ENCODE results near the gene HK3.

The HK3 gene, protein sequence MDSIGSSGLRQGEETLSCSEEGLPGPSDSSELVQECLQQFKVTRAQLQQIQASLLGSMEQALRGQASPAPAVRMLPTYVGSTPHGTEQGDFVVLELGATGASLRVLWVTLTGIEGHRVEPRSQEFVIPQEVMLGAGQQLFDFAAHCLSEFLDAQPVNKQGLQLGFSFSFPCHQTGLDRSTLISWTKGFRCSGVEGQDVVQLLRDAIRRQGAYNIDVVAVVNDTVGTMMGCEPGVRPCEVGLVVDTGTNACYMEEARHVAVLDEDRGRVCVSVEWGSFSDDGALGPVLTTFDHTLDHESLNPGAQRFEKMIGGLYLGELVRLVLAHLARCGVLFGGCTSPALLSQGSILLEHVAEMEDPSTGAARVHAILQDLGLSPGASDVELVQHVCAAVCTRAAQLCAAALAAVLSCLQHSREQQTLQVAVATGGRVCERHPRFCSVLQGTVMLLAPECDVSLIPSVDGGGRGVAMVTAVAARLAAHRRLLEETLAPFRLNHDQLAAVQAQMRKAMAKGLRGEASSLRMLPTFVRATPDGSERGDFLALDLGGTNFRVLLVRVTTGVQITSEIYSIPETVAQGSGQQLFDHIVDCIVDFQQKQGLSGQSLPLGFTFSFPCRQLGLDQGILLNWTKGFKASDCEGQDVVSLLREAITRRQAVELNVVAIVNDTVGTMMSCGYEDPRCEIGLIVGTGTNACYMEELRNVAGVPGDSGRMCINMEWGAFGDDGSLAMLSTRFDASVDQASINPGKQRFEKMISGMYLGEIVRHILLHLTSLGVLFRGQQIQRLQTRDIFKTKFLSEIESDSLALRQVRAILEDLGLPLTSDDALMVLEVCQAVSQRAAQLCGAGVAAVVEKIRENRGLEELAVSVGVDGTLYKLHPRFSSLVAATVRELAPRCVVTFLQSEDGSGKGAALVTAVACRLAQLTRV

DNA sequence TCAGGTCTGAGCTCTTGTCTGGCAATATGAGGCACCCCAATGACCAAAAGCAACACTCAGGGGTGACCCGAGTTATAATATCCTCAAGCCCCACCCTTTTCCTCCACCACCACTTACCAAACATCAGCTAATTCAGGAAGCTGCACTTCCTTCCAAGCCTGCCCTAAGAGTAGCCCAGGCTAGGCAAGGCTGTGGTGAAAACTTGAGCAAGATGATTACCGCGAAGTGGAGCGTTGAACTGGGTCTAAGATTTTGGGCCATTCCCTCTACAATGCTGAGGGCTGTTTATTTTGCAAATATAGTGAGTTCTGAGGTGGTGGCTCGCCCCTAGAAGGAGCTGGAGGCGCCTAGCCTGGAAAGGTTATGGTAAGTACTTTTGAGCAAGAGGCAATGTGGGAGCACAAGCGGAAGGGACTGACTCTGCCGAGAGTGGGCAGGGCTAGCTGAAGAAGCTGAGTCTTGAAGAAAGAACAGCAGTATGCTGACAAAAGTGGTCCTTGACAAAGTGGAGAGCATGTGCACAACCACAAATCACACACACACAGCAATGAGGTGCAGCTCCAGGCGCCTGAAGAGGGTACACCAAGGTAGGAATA, at the start of gene HK3:
HK3 (minus strand) TSS at position 51 of the 596 bp plus-strand sequence. CDS start 3,187 bp downstream, outside the sequence.
- DNase-seq: no peak

DNA sequence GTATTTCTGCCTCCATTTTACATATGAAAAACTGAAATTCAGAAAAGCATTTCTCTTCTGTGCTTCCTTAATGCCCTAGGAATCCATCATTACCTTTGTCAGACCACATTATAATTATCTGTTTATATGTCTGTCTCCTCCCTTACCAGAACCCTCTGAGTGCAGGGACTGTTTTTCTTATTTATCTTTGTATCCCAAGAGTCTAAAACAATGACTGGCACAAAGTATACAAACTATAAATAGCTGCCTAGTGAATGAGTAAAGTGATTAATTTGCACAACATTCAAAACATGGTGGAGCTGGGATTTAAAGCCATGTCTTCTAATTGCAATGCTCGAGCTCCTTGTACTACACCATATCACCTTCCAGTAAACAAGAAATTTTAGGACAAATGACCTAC, 49.3 kb upstream of the HK3 start:
- DNase-seq: no peak

DNA sequence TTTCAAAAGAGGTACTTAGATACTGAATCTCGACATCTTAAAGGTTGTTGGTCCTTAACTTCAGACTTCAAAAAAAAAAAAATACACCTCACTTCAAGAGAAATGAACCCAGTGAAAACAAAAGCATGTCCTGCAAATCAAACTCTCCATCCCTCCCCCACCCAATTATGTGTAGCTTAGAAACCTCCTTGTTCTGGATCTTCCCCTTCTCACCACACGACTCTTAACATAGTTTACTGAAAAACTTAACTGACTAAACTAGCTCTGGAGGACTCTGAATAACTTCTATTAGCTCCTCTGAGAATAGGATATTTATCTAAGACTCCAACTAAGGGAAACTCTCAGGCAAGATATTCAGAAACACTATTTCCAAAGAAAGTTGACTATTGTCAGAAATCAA, 48.7 kb upstream of the HK3 start:
- no peak for DNase-seq

DNA sequence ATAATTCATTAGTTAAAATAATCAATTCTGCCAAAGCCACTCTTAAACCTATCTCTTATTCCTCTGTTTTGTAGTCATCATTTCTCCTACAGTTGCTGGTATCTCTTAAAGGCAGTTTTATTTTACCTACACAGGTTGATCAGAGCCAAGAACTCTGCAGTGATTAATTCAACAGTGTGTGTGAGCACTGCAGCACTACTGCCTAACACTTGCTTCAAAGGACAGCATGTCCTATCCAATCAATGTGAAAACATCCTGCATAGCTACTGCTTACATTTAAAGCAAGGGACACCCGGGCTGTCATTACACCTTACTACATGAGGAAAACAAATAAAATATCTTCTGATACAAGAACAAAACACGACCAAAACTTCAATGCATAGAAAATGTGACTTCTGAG, 45.1 kb upstream of the HK3 start:
- DNase-seq: no peak

DNA sequence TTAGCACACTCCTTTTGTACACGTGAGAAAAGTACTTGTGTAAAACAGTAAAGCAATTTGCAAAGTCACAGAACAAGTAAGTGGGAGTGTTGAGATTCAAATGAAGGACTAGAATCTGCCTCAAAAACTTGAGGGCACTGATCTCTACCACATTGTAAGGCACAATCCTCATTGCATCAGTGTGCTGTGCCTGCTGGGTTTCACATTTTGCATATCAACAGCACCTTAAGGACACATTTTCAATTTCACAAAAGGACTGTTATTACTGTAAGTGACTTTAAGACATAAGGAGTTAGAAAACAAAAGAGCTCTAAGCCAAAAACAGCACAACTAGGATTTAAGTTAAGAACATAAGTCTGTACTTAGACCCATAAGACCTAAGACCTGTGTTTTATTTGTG, 44.7 kb upstream of the HK3 start:
- DNase-seq: no peak

DNA sequence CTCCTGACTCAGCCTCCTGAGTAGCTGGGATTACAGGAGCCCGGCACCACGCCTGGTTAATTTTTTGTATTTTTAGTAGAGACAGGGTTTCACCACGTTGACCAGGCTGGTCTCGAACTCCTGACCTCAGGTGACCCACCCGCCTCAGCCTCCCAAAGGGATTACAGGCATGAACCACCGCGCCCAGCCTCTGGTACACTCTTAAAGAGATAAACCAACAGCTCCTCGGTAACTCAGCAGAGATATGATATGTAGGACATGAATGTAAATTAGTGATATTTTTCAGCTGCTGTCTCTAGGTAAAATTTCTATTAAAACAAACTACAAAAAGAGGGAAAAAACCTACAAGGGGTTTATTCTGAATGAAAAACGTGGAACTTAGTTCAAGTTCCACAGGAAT, 42.8 kb upstream of the HK3 start:
- no peak for DNase-seq

DNA sequence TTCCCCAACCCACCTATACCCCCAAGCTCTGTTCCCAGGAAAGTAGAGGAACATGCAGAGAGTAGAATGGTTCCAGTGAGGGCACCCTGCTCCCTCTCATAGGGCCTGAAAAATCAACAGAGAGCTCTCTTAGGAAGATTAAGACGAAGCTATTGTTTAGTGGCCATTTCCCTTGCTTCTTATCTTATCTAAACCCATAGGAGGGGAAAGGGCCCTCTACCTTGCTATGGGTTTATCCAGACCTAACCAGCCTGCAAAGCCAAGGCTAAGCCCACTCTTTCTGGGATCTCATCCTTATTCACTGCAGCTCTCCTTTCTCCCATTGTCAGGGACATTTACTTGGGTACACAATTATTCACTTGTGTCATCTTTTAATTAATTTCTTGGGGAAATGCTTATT, 39.3 kb upstream of the HK3 start:
- no peak for DNase-seq

DNA sequence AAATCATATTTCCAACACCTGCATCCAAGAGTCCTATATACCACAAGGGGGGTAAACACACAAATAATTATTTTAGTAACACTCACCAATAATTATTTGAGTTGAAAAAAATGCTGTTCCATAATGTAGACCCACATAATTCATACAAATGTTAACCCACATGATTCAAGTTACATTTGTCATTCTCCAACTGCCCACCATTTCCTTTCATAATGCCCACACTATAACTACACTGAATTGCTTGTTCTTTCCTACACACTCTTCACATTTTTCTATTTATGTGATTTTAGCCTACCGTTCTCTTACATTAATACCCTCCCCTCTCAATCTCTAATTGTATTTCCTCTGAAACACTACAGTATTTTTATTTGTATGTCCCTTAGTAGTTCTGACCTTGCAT, 35.9 kb upstream of the HK3 start:
- DNase-seq: no peak

DNA sequence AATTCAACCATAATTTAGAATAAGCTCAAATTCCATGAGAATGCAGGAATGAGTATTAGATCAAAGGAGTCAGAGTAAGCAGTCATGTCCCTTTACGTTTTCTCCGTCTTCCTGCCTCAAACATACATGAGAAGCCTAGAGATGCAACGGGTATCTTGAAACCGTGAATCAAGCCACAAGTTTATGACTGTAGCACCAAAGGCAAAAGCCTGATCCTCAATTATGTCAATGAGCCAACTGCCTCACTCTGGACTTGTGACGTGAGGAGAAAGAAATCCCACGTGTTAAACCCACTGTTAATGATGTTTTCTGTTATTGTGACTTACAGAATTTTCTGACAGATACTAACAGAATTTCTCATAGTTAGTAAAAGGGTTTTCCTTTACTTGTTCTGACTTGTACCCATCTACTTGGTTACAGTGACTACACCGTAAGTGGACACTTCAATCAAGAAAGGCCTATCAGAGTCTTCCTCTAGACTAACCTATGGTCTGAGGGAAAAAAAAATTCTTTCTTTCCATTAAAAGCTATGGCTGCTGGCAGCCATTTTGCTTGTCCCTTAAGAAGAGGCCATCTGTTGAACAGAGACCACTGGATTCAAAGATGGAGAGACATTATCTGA, 35.3 kb upstream of the HK3 start:
- no peak for DNase-seq

DNA sequence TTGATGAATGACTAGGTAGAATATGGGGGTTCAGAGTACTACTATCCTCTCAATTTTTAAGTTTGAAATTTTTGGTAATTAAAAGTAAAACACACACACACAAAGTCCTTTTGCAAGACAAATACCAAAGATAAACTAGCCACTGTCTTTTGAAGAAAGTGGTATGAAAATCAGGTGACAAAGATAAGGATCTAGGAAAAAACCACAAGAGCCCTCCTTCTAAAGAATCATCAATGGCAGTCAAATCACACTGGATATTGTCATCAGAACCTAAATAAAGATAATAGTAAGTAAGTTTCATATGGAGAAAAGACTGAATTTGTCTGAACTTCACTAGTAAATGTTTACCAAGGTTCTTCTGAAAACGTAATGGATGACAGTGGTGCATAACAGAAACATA, 30.5 kb upstream of the HK3 start:
- DNase-seq: no peak

DNA sequence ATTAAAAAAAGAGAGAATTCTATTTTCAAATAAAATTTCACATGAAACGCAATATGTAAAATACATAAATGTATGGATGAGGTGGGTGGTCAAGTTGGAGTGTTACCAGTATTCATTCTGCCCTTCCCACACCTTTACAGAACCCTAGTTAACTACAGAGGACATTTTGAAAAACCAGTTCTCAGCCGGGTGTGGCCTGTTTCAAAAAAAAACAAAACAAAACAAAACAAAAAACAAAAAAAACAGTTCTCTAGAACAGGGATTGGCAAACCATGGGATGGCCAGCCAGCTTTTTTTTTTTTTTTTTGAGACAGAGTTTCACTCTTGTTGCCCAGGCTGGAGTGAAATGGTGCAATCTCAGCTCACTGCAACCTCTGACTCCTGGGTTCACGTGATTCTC, 28.4 kb upstream of the HK3 start:
- DNase-seq: no peak

DNA sequence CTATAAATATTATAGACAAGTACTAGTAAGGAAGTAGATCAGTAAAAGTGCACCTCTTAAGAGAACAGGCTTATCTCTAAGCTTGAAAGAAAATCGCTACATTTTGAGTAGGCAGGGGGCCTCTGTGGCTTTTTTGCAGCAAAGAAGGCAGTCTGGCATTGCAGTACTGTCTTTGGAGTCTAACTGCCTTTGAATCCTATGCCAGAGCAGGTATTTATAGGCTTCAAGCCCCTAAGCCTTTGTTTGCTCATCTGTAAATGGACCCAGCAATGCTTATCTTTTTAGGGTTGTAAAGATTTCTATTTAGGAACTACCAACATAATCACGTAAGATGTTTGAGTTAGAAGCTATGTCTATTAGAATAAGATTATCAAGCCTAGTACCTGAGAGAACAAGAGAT, 23.7 kb upstream of the HK3 start:
- no peak for DNase-seq

DNA sequence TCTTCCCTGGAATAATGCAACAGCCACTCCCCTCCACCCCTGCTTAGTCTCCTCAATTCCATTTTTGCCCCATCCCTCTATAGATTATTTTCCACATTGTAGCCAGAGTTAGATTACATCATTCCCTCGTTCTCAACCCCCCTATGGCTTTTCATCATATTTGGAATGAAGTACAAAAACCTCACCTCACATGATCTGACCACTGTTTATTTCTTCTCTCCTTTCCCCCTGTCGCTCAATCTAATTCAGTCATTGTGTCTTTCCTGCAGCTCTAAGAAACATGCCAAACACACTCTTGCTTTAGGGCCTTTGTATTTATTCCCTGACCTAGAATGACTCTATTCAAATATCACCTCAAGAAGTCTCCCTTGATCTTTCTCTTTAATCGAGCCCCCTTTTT, 22.6 kb upstream of the HK3 start:
- DNase-seq: no peak

DNA sequence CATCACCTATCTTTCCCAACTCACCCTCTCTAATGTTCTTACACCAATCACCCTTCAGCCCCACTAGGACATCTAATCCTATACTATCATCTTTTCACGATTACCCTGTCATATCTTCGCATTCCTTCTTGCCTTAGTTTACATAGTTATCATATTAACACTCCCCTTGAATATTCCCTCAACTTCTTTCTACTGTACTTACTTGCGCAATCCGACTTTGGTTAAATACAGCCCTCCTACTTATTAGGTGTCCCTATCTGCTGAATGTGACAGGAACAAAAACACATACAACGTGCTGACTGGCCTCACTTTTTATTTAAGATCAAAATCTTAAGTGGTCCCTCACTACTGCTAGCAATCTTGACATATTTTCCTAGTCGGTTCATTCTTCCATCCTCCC, 19.5 kb upstream of the HK3 start:
- DNase-seq: no peak

DNA sequence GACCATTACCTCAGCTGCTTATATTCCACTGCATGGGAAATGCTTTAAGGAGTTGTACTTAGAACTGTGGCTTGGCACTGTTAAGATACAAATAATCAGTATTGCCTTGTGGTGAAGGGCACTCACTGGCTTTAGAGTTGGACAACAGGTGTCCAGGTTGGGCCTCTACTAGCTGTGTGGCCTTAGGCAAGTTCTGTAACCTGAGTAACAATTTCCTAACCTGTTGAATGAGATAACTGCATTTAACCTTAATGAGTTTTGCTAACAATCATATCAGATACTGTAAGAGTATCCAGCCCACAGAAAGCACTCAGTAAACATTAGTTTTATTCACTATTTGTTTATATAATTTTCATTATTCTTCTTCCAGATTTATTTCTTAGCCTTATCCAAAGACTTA, 17.2 kb upstream of the HK3 start:
- no peak for DNase-seq

DNA sequence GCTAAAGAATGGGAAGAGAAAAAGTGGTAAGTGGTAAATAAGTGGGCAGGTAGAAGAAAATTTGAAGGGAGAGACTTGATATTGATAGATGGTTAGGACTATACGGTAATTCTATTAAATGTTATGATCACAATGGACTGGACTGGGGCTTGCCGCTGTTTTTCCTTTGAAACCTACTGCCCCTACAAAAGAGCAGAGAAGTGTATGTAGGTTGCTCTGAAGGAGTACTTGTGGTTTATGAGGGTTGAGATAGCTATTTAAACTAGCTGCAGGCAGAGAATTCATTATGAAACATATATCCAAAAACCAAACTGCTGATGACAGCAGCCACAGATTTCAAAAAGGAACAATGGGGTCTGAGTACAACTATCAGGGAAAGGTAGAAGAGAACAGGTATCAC, 16.8 kb upstream of the HK3 start:
- DNase-seq: no peak

DNA sequence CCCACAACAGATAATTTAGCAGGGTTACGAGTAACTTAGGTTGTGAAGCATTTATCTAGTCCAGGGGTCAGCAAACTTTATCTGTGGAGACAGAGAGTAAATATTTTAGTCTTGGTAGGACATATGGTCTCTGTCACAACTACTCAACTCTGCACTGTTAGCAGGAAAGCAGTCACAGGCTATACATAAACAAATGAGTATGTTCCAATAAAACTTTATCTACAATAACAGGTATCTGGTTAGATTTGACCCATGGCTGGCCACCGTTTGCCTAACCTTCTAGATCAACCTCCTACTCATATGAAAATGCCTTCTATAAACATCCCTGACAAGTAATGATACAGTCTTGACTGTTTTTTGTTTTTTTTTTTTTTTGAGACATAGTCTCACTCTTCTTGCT, 13.0 kb upstream of the HK3 start:
- no peak for DNase-seq

DNA sequence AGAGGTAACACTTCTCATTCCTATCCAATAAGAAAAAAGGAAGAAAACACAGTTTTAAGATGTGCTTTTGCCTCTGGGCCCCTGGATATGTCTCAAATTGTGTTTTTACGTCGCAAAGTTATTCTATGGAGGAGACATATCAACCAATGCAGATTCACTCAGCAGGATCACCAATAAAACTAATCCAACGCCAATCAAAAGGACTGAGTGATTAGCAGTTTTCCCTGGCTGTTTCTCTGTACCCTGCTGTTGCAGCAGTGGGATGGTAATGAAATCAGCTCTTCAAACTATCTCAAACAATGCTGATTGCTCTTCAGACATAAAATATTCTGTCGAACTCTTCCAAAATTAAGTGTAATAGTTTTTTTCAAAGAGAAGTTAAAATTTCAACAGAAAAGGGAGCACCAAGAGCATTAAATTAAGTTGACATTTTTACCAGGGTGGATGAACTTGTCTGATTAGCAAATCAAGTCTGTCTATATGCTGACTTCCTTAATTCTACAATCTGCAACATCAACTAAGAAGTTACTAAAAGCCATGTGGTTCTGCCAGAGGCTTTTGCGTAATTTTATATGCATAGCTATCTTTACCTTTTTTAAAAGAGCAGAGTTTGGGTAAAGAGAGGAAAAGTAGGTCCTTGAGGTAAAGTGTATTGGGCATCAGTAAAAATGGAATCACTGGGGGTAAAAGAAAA, 9.7 kb upstream of the HK3 start:
- no peak for DNase-seq

DNA sequence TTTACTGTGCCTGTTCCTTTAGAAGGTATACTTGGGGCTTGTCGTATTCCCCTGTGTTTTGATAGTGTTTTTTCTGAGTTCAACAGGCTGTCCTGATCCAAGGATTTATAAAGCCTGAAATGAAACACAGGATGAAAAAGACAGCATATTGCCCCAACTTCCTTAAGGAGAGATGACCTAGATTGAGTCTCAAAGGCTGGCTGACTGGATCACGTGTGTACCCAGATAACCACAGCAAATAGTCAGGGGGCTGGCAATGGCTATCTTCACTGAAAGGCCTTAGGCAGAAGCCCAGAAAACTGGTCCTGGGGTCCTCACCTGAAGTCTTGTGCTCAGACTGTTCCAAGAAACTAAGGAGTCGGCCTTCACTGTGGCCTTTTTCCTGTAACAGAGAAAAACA, 7.7 kb upstream of the HK3 start:
- DNase-seq: no peak

DNA sequence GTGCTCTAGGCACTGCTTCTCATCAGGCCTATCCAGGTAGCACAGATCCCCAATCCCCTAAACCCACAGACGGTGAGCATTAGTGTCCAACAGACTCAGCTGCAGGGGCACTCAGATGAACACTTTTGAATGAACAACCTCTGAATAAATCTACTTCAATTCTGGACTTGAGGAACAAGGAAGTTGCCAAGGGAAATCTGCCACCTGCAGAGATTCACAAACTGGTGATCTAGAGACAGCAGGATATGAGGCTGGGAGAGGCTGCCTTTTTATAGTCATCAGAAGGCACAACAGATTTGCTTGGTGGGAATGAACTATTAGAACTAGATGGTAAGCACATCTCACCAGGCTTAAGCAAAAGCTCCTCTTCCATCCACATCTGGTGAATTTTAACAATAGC, 7.0 kb upstream of the HK3 start:
- DNase-seq: no peak

DNA sequence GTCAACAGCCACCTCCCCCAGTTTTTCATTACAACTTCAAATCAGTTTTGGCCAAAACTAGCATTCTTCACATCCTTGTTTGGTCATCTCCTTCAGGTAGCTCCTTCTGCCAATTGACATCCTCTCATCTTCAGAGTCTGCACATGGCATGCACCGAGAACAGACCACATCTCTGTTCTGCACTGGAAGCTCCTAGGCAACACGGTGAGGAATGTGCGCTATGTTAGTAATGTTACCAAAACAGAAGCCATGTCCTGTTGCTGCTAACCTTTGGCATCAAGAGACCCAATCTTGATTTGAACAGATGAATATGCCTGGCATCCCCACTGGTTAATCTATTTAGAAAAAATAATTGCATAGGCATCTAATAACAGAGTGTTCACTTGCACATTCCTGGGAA, 5.1 kb upstream of the HK3 start:
- DNase-seq: no peak

DNA sequence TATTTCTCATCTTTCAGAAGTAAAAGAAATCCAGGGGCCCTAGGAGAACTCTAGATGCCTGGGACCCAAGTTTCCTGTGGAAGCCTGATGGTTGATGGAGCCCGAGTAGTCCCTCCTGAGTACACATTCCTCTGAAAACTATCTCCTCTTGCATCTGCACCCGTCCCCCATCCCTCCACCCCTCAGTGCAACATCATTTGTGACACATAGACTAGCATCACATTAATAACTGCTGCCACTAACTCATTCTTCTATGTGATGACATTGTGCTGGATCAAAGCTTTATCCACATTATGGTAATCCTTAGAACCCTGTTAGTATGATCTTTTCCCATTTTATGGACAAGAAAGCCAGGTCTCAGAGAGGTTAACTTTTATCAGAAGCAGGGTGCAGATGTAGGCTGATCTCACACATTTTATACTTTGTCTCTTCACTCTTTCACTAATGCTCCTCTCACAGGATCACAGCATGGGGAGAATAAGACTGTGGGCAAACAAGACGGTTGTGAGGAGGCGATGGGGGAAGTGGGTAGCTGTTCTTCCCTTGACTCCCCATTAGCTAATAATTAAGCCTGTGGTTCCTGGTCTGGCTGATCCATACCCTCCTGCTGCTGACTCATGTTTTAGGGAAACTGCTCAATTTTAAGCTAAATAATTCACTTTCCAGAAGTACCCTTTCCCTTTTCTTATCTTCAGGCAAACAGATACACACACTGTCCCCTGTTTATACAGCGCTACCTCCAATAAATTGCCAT, 3.9 kb upstream of the HK3 start:
- DNase-seq: no peak

All from fibroblast of skin of right quadriceps (primary cell).